Measurements from ENCODE around the gene RAB28. TPM values are rescaled to one million over a fixed set of nuclear protein-coding genes. Genes with fewer than 3 reads are reported as not detected.

Gene RAB28
- total and polyA plus RNA-seq, 9 of the 15 experiments (the other 6 are each of a cell fraction or from before 2014, with no cell fraction given) = 6.7 to 40.4 (median 23.0) TPM

GRCh38 chr4:13478707-13479106 lies 5.4 kb downstream of the RAB28 start:
- H3K36me3 ChIP-seq (ENCODE audit: control insufficient read depth, insufficient read depth, low read length) = peaks cover 29% of the 10 kb centered on the region
- H4K20me1 ChIP-seq (replicated peaks; ENCODE audit: control insufficient read depth, insufficient read depth, low read length) = no peaks in the 10 kb centered on the region; the same call in 1 of the 2 replicates
- intact Hi-C loops (cut with micrococcal nuclease) = no loop called here
- TF ChIP-seq JUNB (CRISPR knock-in tag; conservative IDR thresholded peaks at IDR 0.05) (no peak), ARNT (IDR thresholded peaks at IDR 0.05) (no peak), ZNF3 (CRISPR knock-in tag; IDR thresholded peaks at IDR 0.05) (no peak), PTTG1 (tag; IDR thresholded peaks at IDR 0.05; ENCODE audit: low read depth) (no peak), PATZ1 (CRISPR knock-in tag; IDR thresholded peaks at IDR 0.05; ENCODE audit: borderline replicate concordance) (no peak), HDAC3 (IDR thresholded peaks at IDR 0.05; ENCODE audit: borderline replicate concordance, partially characterized antibody) (no peak), ZNF24 (IDR thresholded peaks at IDR 0.05) (no peak), CHD2 (IDR thresholded peaks at IDR 0.05; ENCODE audit: low read depth, low read length) (no peak), ZNF57 (CRISPR knock-in tag; IDR thresholded peaks at IDR 0.05) (no peak), TBL1XR1 (IDR thresholded peaks at IDR 0.05; ENCODE audit: low read length in 2 of 2) (no peak), ZEB2 (IDR thresholded peaks at IDR 0.05) (no peak), ZNF444 (CRISPR knock-in tag; IDR thresholded peaks at IDR 0.05) (no peak)
- H3K4me2 ChIP-seq (ENCODE audit: insufficient read depth, low read length) = no peak overlapping the region
- no peak overlapping the region for H3K4me3 ChIP-seq
- DNase-seq (ENCODE audit: extremely low read depth in 1 of 4, low spot score in 3 of 4) (no peak), FAIRE-seq (no peak), ATAC-seq (no peak)
- H3K9me1 ChIP-seq (ENCODE audit: control insufficient read depth, insufficient read depth, low read length) = no peaks in the 10 kb centered on the region
- in situ Hi-C loops (cut with MboI) = no loop called here
- H3K9me3 ChIP-seq (replicated peaks; ENCODE audit: control insufficient read depth, insufficient read depth, low read depth, low read length) = no peaks in the 10 kb centered on the region
- ChIA-PET CTCF (ENCODE audit: low intra/inter-chr PET ratio) (no interaction called here), POLR2A (no interaction called here)
- H3K4me1 ChIP-seq (replicated peaks in 1 of 2; ENCODE audit: control insufficient read depth in 2 of 2, insufficient read depth in 2 of 2, low read length in 2 of 2) = peaks cover 0 to 12% of the 10 kb centered on the region in 2 experiments; a peak in 4 of 5 replicates
- BruUV-seq (replicated peaks) = no TSS peak
- no peak overlapping the region for H3K9ac ChIP-seq (ENCODE audit: insufficient read depth in 1 of 2, low read depth in 2 of 2, low read length in 2 of 2)
- H3K27ac ChIP-seq (ENCODE audit: extremely low read depth, low read depth, low read length) = no peak overlapping the region
- H3K79me2 ChIP-seq (ENCODE audit: control insufficient read depth, insufficient read depth, low read length) = peaks cover 47% of the 10 kb centered on the region
- H3K27me3 ChIP-seq (ENCODE audit: control insufficient read depth in 2 of 2, insufficient read depth in 2 of 2, low read length in 2 of 2) = no peaks in the 10 kb centered on the region
- no peak overlapping the region for H2AFZ ChIP-seq (ENCODE audit: low read depth, low read length)
- 94% methylated on average over 1 of the region's 1 CpG for WGBS (ENCODE audit: insufficient coverage, low coverage, missing lambda C conversion rate)
